Globus pallidus (tissue), 1 donor: ENCODE results near the gene SPATA31E1.

ENCODE experiments used
- DNase-seq: peaks from one replicate; pipeline ENCODE4 v3.0.0-alpha.2; 2015; ENCODE audit warnings: low spot score

SPATA31E1 gene

DNA sequence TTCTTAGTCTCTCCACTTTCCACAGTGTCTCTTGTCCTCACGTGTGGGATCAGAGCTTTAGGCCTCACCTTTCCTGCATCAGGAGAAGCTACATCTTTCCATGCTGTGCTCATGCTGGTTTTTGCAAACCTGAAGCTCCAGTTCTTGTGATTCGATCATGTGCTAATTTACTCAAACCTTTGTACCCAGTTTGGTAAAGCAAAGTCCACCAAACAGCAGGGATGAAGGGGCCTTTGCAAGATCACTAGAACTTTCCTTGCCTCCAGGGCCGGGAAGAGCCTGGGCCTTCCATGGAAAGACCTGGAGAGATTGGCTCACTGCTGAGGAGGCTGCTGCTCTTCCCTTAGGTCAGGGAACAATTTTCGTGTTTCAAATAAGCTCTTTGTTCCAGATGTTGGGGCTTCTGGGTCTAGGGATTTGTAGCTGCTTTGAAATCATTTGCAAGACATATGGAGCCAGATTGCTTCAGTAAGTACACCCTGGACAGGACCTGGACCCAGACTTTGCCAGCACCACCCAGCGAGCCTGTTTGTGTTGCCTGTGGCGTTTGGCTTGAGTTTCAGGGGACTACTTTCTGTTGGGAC, 18.7 kb upstream of the SPATA31E1 start:
- DNase-seq, result no peak

DNA sequence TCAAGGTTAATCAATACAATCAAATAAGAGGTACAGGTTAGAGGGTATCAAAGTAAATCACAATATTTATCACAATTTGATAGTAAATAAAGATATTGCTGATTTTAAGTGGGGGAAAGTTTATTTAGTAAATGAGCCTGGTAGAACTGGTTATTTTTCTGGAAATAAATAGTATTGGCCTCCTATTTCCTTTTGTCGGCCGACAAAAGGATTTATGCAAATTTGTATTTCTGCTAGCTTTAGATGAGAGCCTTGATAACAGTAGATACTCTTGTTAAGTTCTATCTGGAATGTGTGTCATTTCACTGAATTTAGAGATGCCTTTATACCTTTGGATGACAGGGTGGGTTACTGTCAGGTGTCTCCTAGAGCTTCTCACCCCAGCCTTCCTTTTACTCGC, 17.8 kb upstream of the SPATA31E1 start:
- no peak for DNase-seq

DNA sequence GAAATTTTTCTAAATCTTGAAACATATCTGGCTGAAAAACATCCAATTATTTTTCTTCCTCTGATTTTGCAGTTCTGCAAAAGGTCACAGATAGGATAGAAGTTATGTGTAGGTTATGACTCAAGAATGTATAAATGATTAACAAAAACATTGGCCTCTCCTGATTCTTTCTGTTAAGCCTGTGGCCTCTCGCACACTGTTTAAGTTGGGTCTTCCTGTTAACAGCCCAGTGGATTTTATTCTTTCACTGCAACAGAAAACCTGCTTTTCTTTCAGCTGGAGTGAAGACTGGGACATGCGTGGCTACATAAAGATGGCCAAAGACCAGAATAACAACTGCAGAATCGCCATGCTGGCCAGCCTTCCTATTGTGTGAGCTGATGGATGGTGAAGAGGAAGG, 17.1 kb upstream of the SPATA31E1 start:
- DNase-seq, result no peak

DNA sequence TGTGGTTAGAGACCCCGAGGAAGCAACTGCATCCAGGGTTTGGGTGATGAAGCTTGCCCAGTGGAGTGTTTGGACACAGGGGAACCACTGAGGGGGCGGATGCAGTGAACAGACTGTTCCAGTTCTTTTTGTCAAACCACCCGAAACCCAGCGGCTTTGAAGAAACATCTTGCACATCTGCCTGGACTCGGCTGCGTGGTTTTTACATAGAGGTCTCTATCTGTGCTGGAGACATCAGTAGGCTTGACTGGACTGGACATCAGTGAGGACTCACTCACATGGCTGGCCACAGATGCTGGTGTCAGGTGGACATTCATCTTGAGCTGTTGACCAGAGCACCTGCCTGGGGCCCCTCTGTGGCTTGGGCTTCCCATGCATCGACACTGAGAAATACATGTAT, 15.3 kb upstream of the SPATA31E1 start:
- DNase-seq, result no peak

DNA sequence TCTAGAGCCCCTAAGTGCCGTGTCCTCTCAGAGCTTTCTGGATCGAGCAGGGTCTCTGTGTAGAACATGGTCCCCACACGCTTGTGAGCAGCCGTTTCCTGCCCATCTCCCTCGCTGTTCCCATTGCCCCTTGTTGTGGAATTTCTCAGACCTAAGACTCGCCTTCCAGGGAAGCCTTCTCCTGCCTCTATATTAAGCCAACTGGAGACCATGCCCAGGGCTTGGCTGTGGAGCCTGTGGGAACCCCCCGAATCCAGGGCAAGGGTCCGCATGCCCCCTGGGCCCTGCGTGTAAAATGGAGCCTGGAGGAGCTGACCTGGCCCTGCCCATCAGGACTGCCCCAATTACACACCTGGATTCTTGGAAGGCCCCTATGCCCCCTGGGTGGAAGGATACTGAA, 14.5 kb upstream of the SPATA31E1 start:
- DNase-seq, result no peak

DNA sequence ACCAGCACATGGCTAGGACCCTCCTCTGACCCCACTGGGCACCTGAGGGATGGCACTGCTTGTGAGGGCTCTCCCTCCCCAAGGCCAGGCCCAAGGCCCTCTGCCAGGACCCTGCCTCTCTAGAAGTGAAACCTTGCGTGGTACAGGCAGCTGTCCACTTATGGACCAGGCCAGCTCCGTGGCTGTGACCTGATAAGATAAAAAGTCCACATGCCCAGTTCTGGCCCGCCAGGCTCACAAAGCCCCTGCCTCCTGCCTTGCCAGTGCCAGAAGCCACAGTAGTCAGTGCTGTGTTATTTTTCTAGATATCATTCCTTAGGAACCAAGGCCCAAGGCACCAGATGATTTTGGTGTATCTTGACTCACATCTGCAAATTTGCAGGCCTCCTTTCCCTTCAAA, 14.0 kb upstream of the SPATA31E1 start:
- no peak for DNase-seq

DNA sequence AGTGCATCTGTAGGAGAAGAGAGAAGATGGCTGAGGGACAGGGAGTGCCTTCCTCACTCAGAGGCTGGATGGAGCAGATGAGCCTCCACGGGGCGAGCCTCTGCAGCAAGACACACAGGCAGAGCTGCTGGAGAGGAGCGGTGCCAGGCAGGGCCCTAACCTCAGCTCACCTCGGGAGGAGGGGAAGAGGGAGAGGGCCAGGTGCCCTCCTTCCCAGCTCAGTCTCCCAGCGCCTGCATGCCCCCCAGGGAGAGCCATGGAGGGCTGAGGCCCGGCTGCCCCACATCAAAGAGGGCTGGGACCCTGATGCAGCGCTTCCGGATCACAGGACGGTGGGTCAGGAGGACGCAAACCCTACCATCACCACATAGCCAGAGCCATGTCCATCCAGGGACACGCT, 13.6 kb upstream of the SPATA31E1 start:
- DNase-seq, result no peak

DNA sequence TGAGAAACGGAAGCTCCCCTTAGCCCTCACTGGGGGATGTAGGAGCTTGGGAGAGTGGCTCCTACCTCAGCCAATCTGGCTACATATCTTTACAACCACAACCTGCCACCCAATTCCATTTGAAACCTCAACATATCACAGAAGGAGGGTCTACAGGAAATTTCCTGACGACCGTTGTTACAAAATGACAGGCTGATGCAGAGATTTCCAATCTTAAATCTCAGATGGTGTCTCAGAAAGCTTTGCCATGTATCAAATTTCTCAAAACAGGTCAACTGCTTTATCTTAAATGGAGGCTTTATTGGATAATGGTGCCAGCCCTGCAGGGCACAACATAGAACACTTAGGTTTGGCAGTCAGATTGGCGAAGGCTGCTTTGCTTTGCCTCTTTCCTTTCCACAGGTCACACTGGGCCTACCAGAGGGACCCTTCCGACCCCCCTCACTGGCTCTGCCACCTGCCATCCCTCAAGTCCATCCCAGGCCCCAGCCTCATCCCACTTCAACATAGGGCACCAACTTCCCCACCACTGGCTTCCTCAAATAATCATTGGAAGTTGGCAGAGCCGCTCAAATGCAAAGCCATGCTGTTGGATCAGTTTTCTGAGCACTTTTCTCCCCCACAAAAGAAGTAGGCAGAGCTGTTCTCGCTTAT, 11.1 kb upstream of the SPATA31E1 start:
- DNase-seq, result no peak

DNA sequence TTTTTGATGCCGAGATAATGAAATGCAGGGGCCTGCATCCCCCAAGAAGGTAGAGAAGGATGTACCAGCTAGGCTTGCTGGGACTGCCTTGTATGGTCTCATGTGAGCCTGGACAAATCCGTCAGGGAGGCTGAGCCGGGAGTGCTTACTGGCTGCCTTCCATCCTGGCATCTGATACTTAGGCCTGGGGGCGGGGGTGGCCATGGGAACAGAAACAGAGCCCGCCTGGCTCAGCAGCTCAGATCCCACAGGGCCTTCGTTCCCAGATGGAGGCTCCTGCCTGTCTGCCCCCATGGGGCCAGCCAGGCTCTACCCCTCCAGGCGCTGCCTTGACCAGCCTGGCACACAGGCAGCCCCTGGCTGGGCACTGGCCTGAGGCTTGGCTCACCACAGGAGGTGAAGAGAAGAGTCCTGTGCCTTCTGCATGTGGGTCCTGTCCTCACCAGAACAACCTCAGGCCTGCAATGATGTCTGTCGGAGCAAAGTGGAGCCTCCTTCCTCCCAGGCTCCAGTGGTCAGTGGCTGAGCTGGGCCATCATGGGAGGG, 10.5 kb upstream of the SPATA31E1 start:
- DNase-seq, result peak; percentile 1

DNA sequence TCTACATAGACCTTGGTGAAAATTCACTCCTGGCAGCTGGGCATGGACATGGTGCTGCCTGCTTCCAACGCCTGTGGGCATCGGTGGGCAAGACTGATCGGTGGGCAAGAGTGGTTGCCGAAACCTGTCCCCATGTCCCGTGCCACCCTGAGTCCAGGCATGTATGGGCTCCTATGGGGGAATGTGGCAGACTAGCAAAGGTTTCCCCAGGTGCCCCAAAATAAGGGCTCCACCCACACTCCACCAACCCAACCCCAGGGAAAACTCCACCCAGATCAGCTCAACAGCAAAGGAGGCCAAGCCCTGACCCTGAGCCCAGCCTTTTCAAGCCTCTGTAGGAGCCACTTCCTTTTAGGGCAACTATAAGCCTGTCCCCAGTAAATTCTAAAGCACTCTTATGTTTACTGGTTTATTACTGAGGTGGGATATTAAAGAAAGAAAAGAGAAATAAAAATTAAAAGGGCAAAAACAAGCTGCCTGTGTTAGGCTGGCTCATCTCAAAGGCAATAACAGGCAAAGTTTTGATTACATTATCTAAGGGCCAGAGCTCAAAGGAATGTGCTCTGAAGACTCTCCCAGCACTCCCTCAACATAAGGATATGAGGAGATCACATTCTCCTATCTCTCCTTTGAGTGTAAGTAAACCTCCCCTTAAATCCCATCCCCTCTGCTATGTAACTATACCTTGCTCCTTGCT, 8.9 kb upstream of the SPATA31E1 start:
- DNase-seq, result no peak

DNA sequence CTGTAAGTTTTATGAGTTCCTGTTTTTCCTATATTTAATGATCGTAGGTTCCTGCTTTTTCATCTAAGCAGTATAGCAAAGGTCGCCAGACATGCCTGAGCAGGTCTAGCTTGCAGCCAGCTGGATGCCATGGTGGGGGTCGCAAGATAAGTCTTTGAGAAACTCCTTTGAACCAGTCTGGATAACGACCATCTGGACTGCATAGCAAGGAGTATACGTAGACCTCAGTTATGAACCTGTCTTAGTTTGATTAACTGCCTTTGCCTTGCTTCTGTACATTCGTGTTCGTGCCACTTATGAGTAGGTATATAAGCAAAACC, 8.4 kb upstream of the SPATA31E1 start:
- no peak for DNase-seq

DNA sequence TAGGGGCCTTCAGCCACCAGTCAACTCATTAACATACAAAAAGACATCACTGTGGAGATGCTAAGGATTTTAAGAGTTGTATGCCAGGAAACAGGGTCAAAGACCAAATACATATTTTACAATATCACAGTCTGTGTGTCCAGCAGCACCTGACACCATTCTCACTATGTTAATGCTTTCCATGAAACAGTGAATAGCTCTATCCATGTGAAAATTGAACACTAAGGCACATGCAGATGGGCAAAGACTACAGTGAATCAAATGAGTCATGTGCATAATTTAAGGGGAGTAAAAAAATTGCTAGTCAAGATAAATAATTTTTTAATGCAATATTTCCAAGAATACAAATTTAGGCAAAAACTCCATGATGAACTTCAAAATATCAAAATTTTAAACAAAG, 7.6 kb upstream of the SPATA31E1 start:
- no peak for DNase-seq

DNA sequence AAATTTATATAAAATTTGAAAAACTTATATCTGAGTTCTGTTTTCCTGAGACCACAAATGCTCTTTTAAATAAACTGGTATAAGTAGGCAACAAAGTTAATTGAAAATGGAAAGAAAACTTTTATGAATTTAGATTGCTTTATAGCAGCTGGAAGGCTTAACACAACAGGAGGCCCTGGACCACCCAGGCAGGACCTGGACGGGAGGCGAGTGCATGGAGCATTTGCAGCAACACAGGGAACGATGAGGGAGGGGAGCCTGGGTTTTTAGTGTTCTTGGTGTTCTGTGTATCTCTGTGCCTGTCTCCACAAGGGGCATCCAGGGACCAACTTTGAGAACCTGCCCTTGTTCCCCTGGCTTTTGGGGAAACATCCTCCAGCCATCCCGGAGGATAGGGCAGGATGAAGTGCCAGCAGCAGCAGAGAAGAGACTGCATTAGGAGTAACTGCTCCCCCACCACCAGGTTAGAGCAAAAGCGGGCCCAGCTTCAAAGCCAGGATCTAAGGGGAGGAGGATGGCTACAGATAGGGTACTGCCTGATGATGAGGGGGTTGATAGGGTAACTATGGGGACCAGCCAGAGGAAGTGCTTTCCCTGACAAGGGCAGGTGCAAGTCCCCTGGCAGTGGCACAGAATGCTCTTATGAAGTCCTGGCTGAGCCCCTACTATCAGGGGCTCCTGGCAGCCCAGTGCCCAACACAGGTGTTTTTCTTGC, 6.7 kb upstream of the SPATA31E1 start:
- DNase-seq, result no peak

DNA sequence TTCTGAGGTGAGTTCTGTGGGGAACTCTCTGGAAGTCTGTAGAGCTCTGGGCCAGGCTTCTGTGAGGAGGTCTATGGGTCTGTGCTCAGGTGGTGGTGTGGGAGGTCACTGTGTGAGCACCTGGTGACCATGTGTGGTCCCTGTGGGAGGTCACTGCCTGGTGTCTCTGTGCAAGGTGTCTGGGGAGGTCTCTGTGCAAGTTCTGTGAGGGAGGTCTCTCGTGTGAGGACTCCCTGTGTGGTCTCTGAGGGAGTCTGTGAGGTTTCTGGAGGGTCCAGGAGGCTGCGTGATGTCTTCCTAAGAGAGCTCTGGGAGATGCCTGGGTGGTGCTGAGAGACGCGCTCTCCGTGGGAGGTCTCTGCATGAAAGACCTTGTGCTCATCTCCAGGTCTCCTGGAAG, 6.0 kb upstream of the SPATA31E1 start:
- DNase-seq, result no peak

DNA sequence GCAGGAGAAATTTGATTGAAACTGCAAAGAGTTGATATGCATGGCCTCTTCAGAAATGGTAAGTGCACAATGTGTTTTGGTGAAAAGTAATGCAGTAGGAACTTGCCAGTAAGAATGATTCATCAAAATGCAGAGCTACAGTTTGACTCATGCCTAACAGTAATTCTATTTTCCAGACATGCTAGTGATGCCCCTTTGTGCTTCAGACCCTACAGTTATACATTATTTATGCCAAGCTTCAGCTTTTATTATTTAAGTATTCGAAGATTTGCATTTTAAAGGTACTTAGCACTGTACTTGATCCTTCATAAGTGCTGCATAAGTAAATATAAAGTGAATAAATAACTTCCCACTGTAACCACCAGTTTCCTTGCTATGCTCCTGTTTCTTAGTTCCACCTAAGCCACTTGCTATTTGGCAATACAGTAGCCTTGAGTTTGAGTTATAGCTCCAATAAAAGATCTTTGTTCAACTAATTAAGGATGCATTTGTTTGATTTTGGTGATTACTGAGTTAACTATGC, 3.6 kb upstream of the SPATA31E1 start:
- DNase-seq, result no peak

DNA sequence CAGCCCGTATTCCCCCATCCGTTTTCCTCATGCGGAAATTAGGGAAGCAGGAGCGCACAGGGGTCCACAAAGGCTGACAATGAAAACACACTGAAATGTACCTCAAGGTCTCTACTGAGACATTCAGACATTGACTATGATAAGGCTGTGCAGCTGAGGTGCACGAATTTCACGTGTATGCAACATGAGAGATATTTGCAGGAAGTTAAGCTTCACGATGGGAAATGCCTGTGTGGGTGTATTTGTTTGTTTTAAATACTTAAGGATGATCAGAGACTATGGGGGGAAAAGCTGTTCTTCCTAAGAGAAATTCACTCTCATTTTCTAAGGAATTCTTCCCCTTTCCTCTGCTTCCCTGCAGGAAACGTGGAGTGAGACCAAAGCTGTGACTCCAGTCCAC, 2.6 kb upstream of the SPATA31E1 start:
- no peak for DNase-seq

DNA sequence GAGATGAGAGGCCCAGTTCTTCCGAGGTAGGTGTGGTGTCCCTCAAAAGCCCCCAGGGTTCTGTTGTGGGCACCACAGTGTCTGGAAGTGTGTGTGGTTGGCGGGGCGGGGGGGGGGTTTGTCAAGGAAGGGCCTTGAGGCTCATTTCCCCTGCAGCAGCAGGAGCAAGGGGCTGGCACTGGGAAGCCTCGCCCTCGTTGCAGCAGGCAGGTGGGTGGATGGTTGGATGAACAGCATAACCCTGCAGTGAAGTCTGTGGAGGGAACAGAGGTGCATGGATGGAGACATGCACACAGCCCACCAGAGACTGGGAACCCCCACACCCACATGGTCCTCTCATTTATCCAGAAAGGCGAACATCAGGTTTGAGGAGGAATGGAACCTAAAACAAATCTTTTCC, 2.0 kb upstream of the SPATA31E1 start:
- DNase-seq, result no peak

DNA sequence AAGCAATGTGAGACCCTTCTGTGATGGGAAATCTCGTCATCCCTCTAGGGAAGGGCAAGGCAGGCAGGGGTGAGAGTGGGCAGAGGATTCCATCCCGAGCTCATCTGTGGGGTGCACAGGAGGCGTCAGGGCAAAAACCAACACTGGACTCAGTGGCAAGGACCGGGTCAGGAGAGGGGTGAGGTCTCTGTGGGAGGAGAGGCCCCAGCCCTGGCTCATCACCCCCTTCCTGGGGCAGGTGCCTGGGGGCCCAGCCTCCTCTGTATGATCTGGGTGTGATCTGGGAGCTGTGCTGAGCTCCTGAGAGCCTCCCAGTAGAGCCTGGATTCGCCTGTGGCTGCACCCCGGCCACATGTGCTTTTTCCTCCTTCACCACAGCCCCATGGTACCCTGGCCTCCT, 597 bp downstream of the SPATA31E1 start:
- no peak for DNase-seq

DNA sequence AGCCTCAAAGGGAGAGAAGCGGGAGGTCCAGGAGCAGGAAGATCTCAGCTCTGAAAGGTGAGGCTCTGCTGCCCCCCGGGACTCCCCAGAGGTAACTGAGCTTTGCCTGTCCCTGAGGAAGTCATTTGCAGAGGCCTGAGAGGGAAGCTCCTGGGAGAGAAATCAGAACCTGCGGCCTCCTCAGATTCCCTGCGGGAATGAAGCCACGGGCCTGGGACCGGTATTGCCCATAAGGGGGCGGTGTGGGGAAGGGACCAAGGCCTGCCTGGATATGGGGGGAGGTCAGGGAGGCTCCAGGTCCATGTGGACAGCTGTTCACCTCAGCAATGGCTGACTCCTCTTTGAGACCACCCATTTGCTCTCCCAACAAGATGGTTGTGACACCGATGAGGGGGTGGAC, 1.3 kb downstream of the SPATA31E1 start:
- no peak for DNase-seq

DNA sequence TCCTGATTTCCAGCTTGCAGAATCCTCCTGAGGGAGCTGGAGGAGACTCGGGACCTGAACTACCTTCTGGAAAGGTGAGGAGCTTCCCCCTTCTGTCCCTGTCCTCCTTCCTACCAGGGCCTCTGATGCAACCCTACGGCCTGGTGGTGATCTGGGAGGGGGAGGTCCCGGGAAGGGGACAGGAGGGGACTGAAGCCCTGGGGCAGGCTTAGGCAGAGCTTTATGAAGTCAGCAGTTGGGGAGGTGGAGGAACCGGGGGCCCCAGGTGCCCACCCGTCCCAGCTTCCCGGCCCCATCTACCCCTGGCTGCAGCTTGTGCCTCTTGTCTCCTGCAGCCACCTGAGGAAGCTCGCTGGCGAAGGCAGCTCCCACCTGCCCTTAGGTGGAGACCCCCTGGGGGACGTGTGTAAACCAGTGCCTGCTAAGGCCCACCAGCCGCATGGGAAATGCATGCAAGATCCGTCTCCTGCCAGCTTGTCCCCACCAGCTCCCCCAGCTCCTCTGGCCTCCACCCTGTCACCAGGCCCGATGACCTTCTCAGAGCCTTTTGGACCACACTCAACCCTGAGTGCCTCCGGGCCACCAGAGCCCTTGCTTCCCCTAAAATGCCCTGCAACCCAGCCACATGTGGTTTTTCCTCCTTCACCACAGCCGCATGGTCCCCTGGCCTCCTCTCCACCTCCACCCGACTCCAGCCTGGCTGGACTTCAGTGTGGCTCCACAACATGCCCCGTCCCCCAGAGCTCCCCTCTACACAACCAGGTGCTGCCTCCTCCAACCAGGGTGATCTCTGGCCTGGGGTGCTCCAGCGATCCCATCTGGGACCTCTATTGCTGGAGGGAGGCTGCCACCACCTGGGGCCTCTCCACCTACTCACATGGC, 2.1 kb downstream of the SPATA31E1 start:
- no peak for DNase-seq

DNA sequence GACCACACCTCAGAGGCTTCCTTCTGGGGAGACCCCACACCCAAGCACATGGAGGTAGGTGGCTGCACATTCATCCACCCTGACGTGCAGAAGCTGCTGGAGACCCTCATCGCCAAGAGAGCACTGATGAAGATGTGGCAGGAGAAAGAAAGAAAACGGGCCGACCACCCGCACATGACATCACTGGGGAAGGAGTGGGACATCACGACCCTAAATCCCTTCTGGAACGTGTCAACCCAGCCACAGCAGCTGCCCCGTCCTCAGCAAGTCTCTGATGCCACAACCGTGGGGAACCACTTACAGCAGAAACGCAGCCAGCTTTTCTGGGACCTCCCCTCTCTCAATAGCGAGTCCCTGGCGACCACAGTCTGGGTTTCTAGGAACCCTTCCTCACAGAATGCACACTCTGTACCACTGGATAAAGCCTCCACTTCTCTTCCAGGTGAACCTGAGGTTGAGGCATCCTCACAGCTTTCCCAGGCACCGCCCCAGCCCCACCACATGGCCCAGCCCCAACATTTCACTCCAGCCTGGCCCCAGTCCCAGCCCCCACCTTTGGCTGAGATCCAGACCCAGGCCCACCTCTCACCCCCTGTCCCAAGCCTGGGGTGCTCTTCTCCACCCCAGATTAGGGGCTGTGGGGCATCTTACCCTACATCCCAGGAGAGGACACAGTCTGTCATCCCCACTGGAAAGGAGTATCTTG, 3.0 kb downstream of the SPATA31E1 start:
- DNase-seq, result no peak
